Progenitor cell of endocrine pancreas (in vitro differentiated cells): ENCODE measurements around the gene ADGRA1. TPM values are rescaled to one million over a fixed set of nuclear protein-coding genes. Genes with fewer than 3 reads are reported as not detected.
"Not testable (repeated sequence)": the region's sequence is repeated elsewhere in the genome, so short reads cannot be mapped to it uniquely, and the experiment has no call there.

Experiments used
- DNase-seq: peaks from one replicate; pipeline ENCODE4 v3.0.0; 2021; ENCODE audit warnings: low spot score; ENCODE audit not compliant: unreplicated experiment
- H3K27ac Mint-ChIP-seq: 2 replicates; pipeline ENCODE4 v1.8.0; 2021; ENCODE audit warnings: mild to moderate bottlenecking, moderate library complexity, mixed read lengths
- H3K27me3 Mint-ChIP-seq: 2 replicates; pipeline ENCODE4 v1.8.0; 2021; ENCODE audit warnings: mixed read lengths
- H3K36me3 Mint-ChIP-seq: 2 replicates; pipeline ENCODE4 v1.8.0; 2022; ENCODE audit warnings: mixed read lengths; ENCODE audit not compliant: insufficient read depth
- H3K4me1 Mint-ChIP-seq: 2 replicates; pipeline ENCODE4 v1.8.0; 2021; ENCODE audit warnings: low read depth, mixed read lengths
- H3K4me3 Mint-ChIP-seq: 2 replicates; pipeline ENCODE4 v1.8.0; 2021; ENCODE audit warnings: low read depth, mild to moderate bottlenecking, moderate library complexity, mixed read lengths
- H3K9me3 Mint-ChIP-seq: 2 replicates; pipeline ENCODE4 v1.8.0; 2021; ENCODE audit warnings: low read depth, mixed read lengths
- total RNA-seq: library from RNA; stranded (reverse); gene quantifications from 2 replicates; pipeline ENCODE4 v1.2.1, GENCODE V29; 2021
- TF ChIP-seq, protein P1 (sequence below): fragments of 200-600 bp; sonication (generic); IDR thresholded peaks from one replicate; pipeline ENCODE4 v1.5.0; 2021; ENCODE audit warnings: antibody characterized with exemption, mild to moderate bottlenecking; ENCODE audit not compliant: unreplicated experiment

ADGRA1 gene
- total RNA-seq, 1 donor from 2014 or later, result 1.2 TPM

DNA sequence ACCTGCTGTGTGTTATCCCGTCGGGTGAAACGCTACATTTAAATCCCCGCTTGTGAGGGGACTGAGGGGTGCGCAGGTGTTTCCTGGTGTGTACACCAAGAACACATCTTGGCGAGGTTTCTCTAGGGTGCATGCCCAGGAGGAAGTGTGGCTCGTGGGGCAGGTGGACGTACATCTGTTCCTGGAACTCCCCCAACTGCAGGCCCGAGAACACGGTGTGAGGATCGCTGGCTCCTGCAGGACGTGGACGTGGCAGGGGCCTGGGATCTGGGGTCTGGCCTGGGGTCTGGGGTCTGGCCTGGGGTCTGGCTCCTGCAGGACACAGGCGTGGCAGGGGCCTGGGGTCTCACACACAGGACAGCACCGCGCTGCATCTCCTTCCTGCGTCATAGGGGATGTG lies 82.4 kb downstream of the ADGRA1 start:
- TF ChIP-seq, protein P1, sequence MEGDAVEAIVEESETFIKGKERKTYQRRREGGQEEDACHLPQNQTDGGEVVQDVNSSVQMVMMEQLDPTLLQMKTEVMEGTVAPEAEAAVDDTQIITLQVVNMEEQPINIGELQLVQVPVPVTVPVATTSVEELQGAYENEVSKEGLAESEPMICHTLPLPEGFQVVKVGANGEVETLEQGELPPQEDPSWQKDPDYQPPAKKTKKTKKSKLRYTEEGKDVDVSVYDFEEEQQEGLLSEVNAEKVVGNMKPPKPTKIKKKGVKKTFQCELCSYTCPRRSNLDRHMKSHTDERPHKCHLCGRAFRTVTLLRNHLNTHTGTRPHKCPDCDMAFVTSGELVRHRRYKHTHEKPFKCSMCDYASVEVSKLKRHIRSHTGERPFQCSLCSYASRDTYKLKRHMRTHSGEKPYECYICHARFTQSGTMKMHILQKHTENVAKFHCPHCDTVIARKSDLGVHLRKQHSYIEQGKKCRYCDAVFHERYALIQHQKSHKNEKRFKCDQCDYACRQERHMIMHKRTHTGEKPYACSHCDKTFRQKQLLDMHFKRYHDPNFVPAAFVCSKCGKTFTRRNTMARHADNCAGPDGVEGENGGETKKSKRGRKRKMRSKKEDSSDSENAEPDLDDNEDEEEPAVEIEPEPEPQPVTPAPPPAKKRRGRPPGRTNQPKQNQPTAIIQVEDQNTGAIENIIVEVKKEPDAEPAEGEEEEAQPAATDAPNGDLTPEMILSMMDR, result no peak
- no peaks in the 10 kb centered on the region for H3K4me1 Mint-ChIP-seq
- no peak for DNase-seq
- H3K27ac Mint-ChIP-seq, result no peak overlapping the region
- peaks cover 10% of the 10 kb centered on the region for H3K9me3 Mint-ChIP-seq
- peaks cover 8% of the 10 kb centered on the region for H3K36me3 Mint-ChIP-seq
- H3K4me3 Mint-ChIP-seq, result no peak overlapping the region
- H3K27me3 Mint-ChIP-seq, result peaks cover 3% of the 10 kb centered on the region

DNA sequence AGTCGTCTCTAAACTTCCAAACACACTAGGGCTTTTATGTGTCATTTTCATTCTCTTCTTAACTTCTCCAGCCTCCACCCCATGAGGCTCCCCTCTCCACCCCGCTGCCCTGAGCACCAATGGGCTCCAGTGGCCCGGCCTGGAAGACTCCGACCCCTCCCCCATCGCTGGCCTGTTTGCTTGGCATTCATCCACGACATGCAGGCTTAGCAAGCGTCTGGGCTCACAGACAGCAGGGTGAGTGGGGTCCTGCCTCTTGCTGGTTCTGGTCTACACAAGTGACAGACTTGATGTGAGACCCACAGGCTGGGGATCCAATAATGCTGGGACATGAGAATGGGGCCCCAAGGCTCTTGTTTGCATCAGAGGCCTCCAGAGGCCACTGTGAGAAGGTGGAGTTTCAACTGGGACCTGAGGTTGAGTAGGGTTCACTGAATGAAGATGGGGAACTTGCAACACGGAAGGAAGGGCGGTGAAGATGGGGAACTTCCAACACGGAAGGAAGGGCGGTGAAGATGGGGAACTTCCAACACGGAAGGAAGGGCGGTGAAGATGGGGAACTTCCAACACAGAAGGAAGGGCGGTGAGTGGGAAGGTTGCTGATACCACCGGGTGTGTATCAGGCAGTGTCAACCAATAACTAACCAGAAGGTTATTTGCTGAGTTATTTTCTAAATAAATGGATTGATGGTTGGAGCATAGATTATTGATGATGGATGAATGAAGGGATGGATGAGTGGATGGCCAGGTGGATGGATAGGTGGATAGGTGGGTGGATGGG lies 86.3 kb downstream of the ADGRA1 start:
- no peak for DNase-seq
- no peaks in the 10 kb centered on the region for H3K27me3 Mint-ChIP-seq
- H3K4me3 Mint-ChIP-seq, result no peak overlapping the region
- no peak overlapping the region for H3K27ac Mint-ChIP-seq
- no peaks in the 10 kb centered on the region for H3K4me1 Mint-ChIP-seq
- TF ChIP-seq, protein P1, result no peak
- peaks cover 5% of the 10 kb centered on the region for H3K36me3 Mint-ChIP-seq
- peaks cover 19% of the 10 kb centered on the region for H3K9me3 Mint-ChIP-seq

DNA sequence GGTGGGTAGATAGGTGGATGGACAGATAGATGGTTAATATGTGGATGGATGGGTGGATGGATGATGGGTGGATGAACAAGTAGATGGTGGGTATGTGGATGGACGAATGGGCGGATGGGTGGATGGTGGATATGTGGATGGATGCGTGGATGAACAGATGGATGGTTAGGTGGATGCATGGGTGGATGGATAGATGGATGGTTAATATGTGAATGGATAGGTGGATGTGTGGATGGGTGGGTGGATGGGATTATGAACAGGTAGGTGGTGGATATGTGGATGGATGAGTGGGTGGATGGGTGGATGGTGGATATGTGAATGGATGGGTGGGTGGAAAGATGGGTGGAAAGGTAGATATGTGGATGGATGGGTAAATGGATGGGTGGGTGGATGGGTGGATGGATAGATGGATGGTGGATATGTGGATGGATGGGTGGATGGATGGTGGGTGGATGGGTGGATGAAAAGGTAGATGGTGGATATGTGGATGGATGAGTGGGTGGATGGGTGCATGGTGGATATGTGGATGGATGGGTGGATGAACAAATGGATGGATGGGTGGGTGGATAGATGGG lies 87.1 kb downstream of the ADGRA1 start:
- Mint-ChIP-seq H3K9me3 (peaks cover 19% of the 10 kb centered on the region), H3K27ac (no peak overlapping the region), H3K4me3 (no peak overlapping the region), H3K36me3 (peaks cover 5% of the 10 kb centered on the region), H3K4me1 (no peaks in the 10 kb centered on the region), H3K27me3 (no peaks in the 10 kb centered on the region)
- DNase-seq, result no peak
- TF ChIP-seq, protein P1, result no peak

DNA sequence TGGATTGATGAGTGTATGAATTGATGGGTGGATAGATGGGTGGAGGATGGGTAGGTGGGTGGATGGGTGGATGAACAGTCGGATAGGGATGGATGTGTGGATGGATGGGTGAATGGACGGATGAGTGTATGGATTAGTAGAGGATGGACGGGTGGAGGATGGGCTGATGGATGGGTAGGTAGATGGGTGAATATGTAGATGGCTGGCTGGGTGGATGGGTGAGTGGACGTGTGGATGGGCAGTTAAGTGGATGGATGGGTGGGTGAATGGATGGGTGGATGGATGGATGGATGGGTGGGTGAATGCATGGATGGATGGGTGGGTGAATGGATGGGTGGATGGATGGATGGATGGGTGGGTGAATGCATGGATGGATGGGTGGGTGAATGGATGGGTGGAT lies 87.9 kb downstream of the ADGRA1 start:
- H3K4me1 Mint-ChIP-seq, DNase-seq, H3K4me3 Mint-ChIP-seq, H3K27ac Mint-ChIP-seq, H3K27me3 Mint-ChIP-seq, H3K36me3 Mint-ChIP-seq: not testable (repeated sequence)
- H3K9me3 Mint-ChIP-seq, result peaks cover 19% of the 10 kb centered on the region

DNA sequence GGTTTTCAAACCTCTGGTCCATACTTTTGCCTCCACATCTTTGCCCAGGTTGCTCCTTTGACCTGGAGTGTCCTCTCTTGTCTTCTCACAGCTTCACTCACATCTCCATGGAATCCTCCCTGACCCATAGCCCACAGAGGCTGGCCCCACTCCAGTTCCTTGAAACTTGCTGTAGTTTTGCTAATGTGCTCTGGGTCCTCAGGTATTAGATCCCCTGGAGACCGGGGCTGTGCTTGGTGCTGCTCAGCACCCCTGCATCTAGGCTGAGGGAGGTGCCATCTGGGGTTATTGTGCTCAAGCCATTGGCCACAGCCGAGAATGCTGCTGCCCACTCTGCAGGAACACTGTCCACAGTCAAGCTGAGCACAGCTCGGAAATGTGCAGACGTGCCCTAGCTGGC lies 88.8 kb downstream of the ADGRA1 start:
- no peak for DNase-seq
- Mint-ChIP-seq H3K4me3 (no peak overlapping the region), H3K36me3 (peaks cover 7% of the 10 kb centered on the region), H3K4me1 (no peaks in the 10 kb centered on the region), H3K27me3 (no peaks in the 10 kb centered on the region), H3K27ac (no peak overlapping the region), H3K9me3 (peaks cover 19% of the 10 kb centered on the region)
- TF ChIP-seq, protein P1, result no peak
